Retina (tissue), 1 donor: ENCODE results near the gene APOBEC3C.
"Not testable (repeated sequence)": the region's sequence is repeated elsewhere in the genome, so short reads cannot be mapped to it uniquely, and the experiment has no call there.

Experiments
- DNase-seq: peaks from one replicate; pipeline ENCODE4 v3.0.0-alpha.2; 2016

The APOBEC3C gene

DNA sequence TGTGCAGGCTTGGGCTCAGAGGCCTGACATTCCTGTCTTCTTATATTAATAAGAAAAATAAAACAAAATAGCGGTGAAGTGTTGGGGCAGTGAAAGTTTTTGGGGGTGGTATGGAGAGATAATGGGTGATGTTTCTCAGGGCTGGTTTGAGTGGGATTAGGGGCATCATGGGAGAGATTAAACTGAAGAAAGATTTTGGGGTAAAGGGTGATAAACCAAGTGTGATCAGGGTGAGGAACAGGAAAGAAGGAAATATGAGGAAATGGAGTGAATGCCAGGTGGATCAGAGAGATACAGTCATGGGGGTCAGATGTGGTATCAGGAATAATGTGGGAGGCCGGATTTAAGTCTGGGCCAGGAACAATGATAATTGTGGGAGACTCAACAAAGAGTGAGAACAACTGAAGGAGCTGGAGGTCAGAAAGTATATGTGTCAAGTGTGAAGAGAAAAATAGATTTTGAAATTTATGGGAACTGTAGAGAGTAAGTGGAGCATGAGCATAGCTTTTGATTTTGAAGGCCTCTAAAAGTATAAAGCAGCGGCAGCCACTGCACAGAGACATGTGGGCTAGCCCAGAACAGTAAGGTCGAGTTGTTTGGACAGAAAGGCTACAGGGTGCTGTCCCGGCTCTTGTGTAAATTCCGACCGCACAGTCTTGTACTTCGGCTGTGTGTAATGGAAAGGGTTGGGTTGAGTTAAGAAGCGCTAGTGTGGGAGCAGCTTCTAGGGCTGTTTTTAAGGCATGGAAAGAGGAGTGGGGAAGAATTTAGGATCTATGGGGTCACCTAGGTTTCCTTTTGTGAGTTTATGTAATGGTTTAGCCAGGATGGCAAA, 52.6 kb downstream of the APOBEC3C start:
- DNase-seq: not testable (repeated sequence)

DNA sequence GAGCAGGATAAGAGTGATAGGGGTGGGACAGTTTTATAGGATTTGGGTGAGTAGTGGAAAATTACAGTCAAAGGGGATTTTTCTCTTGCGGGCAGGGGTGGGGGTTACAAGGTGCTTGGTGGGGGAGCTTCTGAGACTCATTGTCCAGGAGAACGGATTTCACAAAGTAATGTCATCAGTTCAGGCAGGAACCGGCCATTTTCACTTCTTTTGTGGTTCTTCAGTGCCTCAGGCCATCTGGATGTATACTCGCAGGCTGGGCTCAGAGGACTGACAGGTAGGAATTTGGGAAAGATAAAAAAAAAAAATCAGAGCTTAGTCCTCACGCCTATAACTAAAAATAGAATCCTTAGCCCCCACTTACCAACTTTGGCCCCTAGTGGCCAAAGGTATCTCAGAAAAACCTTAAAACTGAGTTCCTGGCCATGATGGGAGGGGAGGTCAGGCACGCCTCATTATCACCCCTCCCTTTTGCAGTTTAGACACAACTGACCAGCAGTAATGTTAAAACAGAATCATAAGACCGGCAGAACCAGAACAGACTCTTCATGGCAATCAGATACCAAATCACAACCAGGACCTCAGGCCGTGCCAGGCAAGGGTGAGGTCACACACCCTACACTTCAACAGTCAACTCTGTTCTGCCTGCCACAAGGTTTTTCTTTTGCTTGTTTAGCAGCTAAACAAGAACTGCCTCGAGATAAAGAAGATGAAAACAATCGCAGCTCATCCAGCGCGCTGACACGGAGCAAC, 54.2 kb downstream of the APOBEC3C start:
- no peak for DNase-seq
